ENCODE data around the gene C16orf92.
"Not testable (repeated sequence)": the region's sequence is repeated elsewhere in the genome, so short reads cannot be mapped to it uniquely, and the experiment has no call there.

Gene C16orf92

GRCh38 chr16:30027588-30028437 is 4.8 kb downstream of the C16orf92 start:
- no peak for DNase-seq

- no peak for DNase-seq
Measured at GRCh38 chr16:30028438-30029076, 5.6 kb downstream of the C16orf92 start.

- DNase-seq: no peak
Measured at GRCh38 chr16:30030011-30030685, 7.2 kb downstream of the C16orf92 start.

- DNase-seq: no peak
Measured at GRCh38 chr16:30030841-30031413, 7.9 kb downstream of the C16orf92 start, which contains the start of gene TLCD3B. Gene TLCD3B, minus strand, starts transcription at chr16:30031271. Its CDS starts 744 bp downstream, at chr16:30030527.

GRCh38 chr16:30031477-30031918 is 8.5 kb downstream of the C16orf92 start:
- DNase-seq: no peak

GRCh38 chr16:30032083-30032819 is 9.3 kb downstream of the C16orf92 start:
- DNase-seq: peak; percentile 40 to 41

- DNase-seq: no peak
Measured at GRCh38 chr16:30033270-30033669, 10.3 kb downstream of the C16orf92 start.

- DNase-seq: peak in 1 of 2 experiments; percentile 43
Measured at GRCh38 chr16:30040221-30040620, 17.2 kb downstream of the C16orf92 start.

GRCh38 chr16:30040690-30041089 is 17.7 kb downstream of the C16orf92 start:
- DNase-seq: not testable (repeated sequence)

- peak in 1 of 2 experiments; percentile 10 for DNase-seq
Measured at GRCh38 chr16:30041841-30042240, 18.8 kb downstream of the C16orf92 start.

GRCh38 chr16:30046178-30046577 is 23.2 kb downstream of the C16orf92 start:
- no peak for DNase-seq

GRCh38 chr16:30046588-30046987 is 23.6 kb downstream of the C16orf92 start:
- no peak for DNase-seq

GRCh38 chr16:30049871-30050270 is 26.9 kb downstream of the C16orf92 start:
- DNase-seq: no peak

- DNase-seq: no peak
Measured at GRCh38 chr16:30051518-30051917, 28.5 kb downstream of the C16orf92 start.

GRCh38 chr16:30052671-30053372 is 29.8 kb downstream of the C16orf92 start:
- peak; percentile 67 to 68 for DNase-seq

GRCh38 chr16:30053376-30054015 is 30.5 kb downstream of the C16orf92 start:
- no peak for DNase-seq

GRCh38 chr16:30054451-30054850 is 31.5 kb downstream of the C16orf92 start:
- no peak for DNase-seq

GRCh38 chr16:30054959-30055553 is 32.1 kb downstream of the C16orf92 start:
- DNase-seq: peak in 1 of 2 experiments; percentile 17

GRCh38 chr16:30060346-30060745 is 37.3 kb downstream of the C16orf92 start:
- no peak for DNase-seq

- no peak for DNase-seq
Measured at GRCh38 chr16:30060836-30061554, 38.0 kb downstream of the C16orf92 start.
